K562 (cell line): ENCODE data around the gene PTPRM. TPM values are rescaled to one million over a fixed set of nuclear protein-coding genes. Genes with fewer than 3 reads are reported as not detected.

Experiments
- DEAF1 ChIP-seq: fragments of 450-650 bp; formaldehyde crosslinking; IDR thresholded peaks from 2 replicates; pipeline ENCODE4 v1.4.0; 2020; ENCODE audit warnings: mild to moderate bottlenecking, moderate library complexity
- NFIX ChIP-seq: fragments of 250-450 bp; sonication (Bioruptor Pico); IDR thresholded peaks from 2 replicates; pipeline ENCODE4 v1.4.0; 2020; ENCODE audit warnings: low read depth, mild to moderate bottlenecking, moderate library complexity
- ZNF311 ChIP-seq: fragments of 250-450 bp; sonication (Bioruptor Pico); IDR thresholded peaks from 2 replicates; pipeline ENCODE4 v1.4.0; 2020; ENCODE audit warnings: mild to moderate bottlenecking, moderate library complexity
- polyA plus RNA-seq, 8 experiments: library from polyadenylated mRNA; depleted of rRNA in 4 of 8; stranded (reverse) in 5 of 8; unstranded in 3 of 8; fragments of >200 nt; fragmentation: Nextera tagmentation in 2 of 8; fragmentation: Illumina TruSeq in 1 of 8; extraction: Ambion mirVana in 2 of 8; extraction: Trizol in 1 of 8; gene quantifications; 2 replicates each; pipeline versions ENCODE4 v1.2.1 to v1.2.3, GENCODE V29; 2011 to 2014; ENCODE audit warnings: inconsistent platforms in 1 of 8, missing spikeins in 1 of 8
- total RNA-seq, 7 experiments: library from RNA; depleted of rRNA in 6 of 7; stranded (reverse); fragments of >200 nt in 6 of 7; fragmentation: Illumina TruSeq in 2 of 7; extraction: Trizol in 2 of 7; gene quantifications; 2 replicates each; pipeline versions ENCODE4 v1.2.1 to v1.2.3, GENCODE V29; 2011 to 2021; ENCODE audit warnings: low replicate concordance in 1 of 7
- TF ChIP-seq, protein P1 (sequence below): fragments of 250-450 bp; sonication (Bioruptor Pico); IDR thresholded peaks from 2 replicates; pipeline ENCODE4 v1.5.0; 2021; ENCODE audit warnings: mild to moderate bottlenecking, borderline replicate concordance
- TF ChIP-seq, protein P2 (sequence below), 2 experiments: fragments of 450-650 bp; IDR thresholded peaks; 2 replicates each; pipeline ENCODE4 v1.6.1; 2016

PTPRM gene
- total and polyA plus RNA-seq, 9 of the 15 experiments (the other 6 are each of a cell fraction or from before 2014, with no cell fraction given): 0.03 to 0.16 (median 0.08) TPM; not detected in 3

GRCh38 chr18:7609617-7610016 is 42.5 kb downstream of the PTPRM start (continued):
- TF ChIP-seq DEAF1 (CRISPR knock-in tag): no peak
- no peak for TF ChIP-seq NFIX (CRISPR knock-in tag)
- TF ChIP-seq ZNF311 (CRISPR knock-in tag): no peak
- TF ChIP-seq, protein P1, sequence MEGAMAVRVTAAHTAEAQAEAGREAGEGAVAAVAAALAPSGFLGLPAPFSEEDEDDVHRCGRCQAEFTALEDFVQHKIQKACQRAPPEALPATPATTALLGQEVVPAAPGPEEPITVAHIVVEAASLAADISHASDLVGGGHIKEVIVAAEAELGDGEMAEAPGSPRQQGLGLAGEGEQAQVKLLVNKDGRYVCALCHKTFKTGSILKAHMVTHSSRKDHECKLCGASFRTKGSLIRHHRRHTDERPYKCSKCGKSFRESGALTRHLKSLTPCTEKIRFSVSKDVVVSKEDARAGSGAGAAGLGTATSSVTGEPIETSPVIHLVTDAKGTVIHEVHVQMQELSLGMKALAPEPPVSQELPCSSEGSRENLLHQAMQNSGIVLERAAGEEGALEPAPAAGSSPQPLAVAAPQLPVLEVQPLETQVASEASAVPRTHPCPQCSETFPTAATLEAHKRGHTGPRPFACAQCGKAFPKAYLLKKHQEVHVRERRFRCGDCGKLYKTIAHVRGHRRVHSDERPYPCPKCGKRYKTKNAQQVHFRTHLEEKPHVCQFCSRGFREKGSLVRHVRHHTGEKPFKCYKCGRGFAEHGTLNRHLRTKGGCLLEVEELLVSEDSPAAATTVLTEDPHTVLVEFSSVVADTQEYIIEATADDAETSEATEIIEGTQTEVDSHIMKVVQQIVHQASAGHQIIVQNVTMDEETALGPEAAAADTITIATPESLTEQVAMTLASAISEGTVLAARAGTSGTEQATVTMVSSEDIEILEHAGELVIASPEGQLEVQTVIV (CRISPR knock-in tag): no peak
- TF ChIP-seq, protein P2, sequence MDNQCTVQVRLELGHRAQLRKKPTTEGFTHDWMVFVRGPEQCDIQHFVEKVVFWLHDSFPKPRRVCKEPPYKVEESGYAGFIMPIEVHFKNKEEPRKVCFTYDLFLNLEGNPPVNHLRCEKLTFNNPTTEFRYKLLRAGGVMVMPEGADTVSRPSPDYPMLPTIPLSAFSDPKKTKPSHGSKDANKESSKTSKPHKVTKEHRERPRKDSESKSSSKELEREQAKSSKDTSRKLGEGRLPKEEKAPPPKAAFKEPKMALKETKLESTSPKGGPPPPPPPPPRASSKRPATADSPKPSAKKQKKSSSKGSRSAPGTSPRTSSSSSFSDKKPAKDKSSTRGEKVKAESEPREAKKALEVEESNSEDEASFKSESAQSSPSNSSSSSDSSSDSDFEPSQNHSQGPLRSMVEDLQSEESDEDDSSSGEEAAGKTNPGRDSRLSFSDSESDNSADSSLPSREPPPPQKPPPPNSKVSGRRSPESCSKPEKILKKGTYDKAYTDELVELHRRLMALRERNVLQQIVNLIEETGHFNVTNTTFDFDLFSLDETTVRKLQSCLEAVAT (IDR thresholded peaks at IDR 0.05): no peak
